ENCODE measurements around the gene SERPINB5. TPM values are rescaled to one million over a fixed set of nuclear protein-coding genes. Genes with fewer than 3 reads are reported as not detected.

Gene SERPINB5
- total RNA-seq, 4 donors from 2014 or later = 0.69 TPM; not detected in 3

- DNase-seq = no peak
- H3K27ac ChIP-seq = no peak overlapping the region
- H3K36me3 ChIP-seq = no peaks in the 10 kb centered on the region
- H3K4me3 ChIP-seq = no peak overlapping the region
- H3K9me3 ChIP-seq = no peaks in the 10 kb centered on the region
- TF ChIP-seq POLR2A (IDR thresholded peaks at IDR 0.05) (no peak), CTCF (IDR thresholded peaks at IDR 0.05) (no peak)
- H3K4me1 ChIP-seq = no peaks in the 10 kb centered on the region
- intact Hi-C loops (cut with DNase I; ENCODE audit: low total_unique reads) = loop anchor here (10.0 kb wide), 2 partner anchors 93 to 313 kb away; no protein-coding TSS in a partner anchor
- H3K27me3 ChIP-seq = no peaks in the 10 kb centered on the region
These were observed 38.6 kb upstream of the SERPINB5 start for GRCh38 chr18:63438181-63438580.

GRCh38 chr18:63439334-63439733, 37.4 kb upstream of the SERPINB5 start:
- Histone ChIP-seq H3K36me3 (no peaks in the 10 kb centered on the region), H3K4me3 (no peak overlapping the region), H3K27ac (no peak overlapping the region), H3K27me3 (no peaks in the 10 kb centered on the region), H3K4me1 (no peaks in the 10 kb centered on the region), H3K9me3 (no peaks in the 10 kb centered on the region)
- intact Hi-C loops (cut with DNase I; ENCODE audit: low total_unique reads) = loop anchor here (10.0 kb wide), 2 partner anchors 95 to 315 kb away; no protein-coding TSS in a partner anchor
- TF ChIP-seq CTCF (IDR thresholded peaks at IDR 0.05) (peak; percentile 70 to 87 (median 81)), POLR2A (IDR thresholded peaks at IDR 0.05) (no peak)
- peak; percentile 39 to 66 for DNase-seq

GRCh38 chr18:63440219-63440618, 36.5 kb upstream of the SERPINB5 start:
- Histone ChIP-seq H3K9me3 (no peaks in the 10 kb centered on the region), H3K36me3 (no peaks in the 10 kb centered on the region), H3K4me3 (no peak overlapping the region), H3K4me1 (peaks cover 0 to 5% of the 10 kb centered on the region in 2 donors), H3K27ac (no peak overlapping the region), H3K27me3 (no peaks in the 10 kb centered on the region)
- intact Hi-C loops (cut with DNase I; ENCODE audit: low total_unique reads) = no loop called here
- no peak for TF ChIP-seq CTCF (IDR thresholded peaks at IDR 0.05)
- no peak for DNase-seq

- Histone ChIP-seq H3K4me3 (no peak overlapping the region), H3K9me3 (no peaks in the 10 kb centered on the region), H3K36me3 (no peaks in the 10 kb centered on the region), H3K27me3 (no peaks in the 10 kb centered on the region), H3K4me1 (peaks cover 0 to 5% of the 10 kb centered on the region in 2 donors), H3K27ac (no peak overlapping the region)
- TF ChIP-seq CTCF (IDR thresholded peaks at IDR 0.05) (no peak), POLR2A (IDR thresholded peaks at IDR 0.05) (no peak)
- intact Hi-C loops (cut with DNase I; ENCODE audit: low total_unique reads) = no loop called here
- DNase-seq = no peak
These were observed 35.9 kb upstream of the SERPINB5 start for GRCh38 chr18:63440881-63441280.

GRCh38 chr18:63443829-63444228, 32.9 kb upstream of the SERPINB5 start:
- intact Hi-C loops (cut with DNase I; ENCODE audit: low total_unique reads) = no loop called here
- Histone ChIP-seq H3K4me1 (peaks cover 0 to 5% of the 10 kb centered on the region in 2 donors), H3K27ac (no peak overlapping the region), H3K9me3 (no peaks in the 10 kb centered on the region), H3K36me3 (no peaks in the 10 kb centered on the region), H3K27me3 (no peaks in the 10 kb centered on the region), H3K4me3 (no peak overlapping the region)
- TF ChIP-seq POLR2A (IDR thresholded peaks at IDR 0.05) (no peak), CTCF (IDR thresholded peaks at IDR 0.05) (no peak)
- DNase-seq = no peak
